NCI-H1092 treated with DMSO at 0.1 percent for 48 hours (cell line): ENCODE measurements around the gene STAT6.

ENCODE experiments used
- DNase-seq: peaks from one replicate; lab custom pipeline; 2025; lab: John Stamatoyannopoulos, UW

Gene STAT6

GRCh38 chr12:57101892-57102695 is 9.1 kb downstream of the STAT6 start:
- DNase-seq = no peak

GRCh38 chr12:57099766-57100165 is 11.4 kb downstream of the STAT6 start:
- no peak for DNase-seq

DNA sequence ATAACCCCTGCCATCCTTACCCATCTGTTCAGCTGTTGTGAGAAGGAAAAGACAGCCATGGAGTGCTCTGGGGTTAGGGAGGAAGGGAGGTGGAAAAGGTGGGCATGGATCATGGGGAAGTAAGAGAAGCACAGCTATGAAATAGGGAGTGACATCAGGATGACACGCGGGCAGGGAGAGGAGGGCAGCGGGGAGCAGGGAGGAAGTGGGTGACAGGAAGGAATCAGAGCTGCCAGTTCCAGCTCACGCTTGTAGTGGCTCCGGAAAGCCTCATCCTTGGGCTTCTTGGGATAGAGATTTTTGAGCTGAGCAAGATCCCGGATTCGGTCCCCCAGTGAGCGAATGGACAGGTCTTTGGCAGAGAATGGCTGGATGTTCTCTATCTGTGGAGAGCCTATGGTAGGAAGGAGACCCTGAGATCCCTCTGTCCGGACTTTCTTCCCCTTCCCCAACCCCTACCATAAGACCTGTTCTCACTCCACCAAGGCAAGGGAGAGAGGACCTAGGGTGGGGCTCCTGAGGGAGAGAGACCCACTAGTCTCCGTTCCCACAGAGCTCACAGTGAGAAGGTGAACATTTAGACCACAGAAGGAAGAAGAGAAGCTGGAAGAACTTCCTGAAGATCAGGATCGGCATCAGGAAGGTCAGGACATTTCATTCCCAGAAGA is 12.0 kb downstream of the STAT6 start:
- no peak for DNase-seq

DNA sequence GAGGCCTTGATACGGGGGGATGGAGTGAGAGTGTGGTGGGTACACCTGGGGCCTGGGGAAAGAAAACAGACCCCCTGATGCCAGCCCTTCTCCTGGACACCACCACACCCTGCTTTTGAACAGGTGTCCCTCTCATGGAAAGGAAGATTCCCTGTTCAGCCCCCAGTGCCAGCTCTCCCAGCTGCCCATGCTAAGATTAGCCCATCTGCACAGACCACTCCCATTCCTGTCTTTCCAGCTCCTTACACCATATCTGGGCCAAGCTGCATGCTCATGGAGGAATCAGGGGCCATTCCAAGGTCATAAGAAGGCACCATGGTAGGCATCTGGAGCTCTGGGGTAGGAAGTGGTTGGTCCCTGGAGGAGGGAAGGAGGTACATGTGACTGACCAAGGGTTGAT is 12.6 kb downstream of the STAT6 start:
- DNase-seq = no peak

GRCh38 chr12:57097554-57097835 is 13.7 kb downstream of the STAT6 start:
- DNase-seq = no peak

GRCh38 chr12:57096748-57097553 is 14.2 kb downstream of the STAT6 start:
- DNase-seq = no peak

DNA sequence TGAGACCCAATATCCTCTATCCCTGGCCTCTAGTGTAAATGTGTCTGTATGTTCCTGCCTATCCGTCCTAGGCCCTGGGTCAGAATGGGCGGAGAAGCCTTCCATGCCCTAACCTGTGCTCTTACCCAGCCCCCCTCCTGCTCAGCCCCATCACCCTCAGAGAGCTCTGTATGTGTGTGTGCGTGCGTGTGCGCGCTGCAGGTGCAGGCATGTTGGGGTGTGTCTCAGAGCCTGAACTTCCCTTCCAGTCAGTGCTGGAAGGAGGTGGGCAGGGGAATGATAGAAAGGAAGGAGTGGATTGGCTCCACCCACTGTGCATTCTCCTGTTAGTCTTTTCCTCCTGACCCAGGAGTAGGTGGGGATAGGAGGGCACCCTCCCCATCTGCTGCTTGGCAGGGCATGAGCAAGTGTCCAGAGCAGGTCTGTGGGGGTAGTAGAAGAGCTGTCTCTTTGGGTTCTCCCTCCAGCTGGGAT is 15.0 kb downstream of the STAT6 start:
- no peak for DNase-seq

GRCh38 chr12:57095440-57095839 is 15.7 kb downstream of the STAT6 start:
- no peak for DNase-seq

GRCh38 chr12:57094208-57095160 is 16.7 kb downstream of the STAT6 start:
- DNase-seq = no peak

- DNase-seq = no peak
Measured at GRCh38 chr12:57093415-57094207, 17.6 kb downstream of the STAT6 start.

GRCh38 chr12:57092876-57093414 is 18.2 kb downstream of the STAT6 start:
- no peak for DNase-seq

- DNase-seq = no peak
Measured at GRCh38 chr12:57092529-57092862, 18.7 kb downstream of the STAT6 start.

GRCh38 chr12:57091638-57092528 is 19.3 kb downstream of the STAT6 start:
- no peak for DNase-seq

DNA sequence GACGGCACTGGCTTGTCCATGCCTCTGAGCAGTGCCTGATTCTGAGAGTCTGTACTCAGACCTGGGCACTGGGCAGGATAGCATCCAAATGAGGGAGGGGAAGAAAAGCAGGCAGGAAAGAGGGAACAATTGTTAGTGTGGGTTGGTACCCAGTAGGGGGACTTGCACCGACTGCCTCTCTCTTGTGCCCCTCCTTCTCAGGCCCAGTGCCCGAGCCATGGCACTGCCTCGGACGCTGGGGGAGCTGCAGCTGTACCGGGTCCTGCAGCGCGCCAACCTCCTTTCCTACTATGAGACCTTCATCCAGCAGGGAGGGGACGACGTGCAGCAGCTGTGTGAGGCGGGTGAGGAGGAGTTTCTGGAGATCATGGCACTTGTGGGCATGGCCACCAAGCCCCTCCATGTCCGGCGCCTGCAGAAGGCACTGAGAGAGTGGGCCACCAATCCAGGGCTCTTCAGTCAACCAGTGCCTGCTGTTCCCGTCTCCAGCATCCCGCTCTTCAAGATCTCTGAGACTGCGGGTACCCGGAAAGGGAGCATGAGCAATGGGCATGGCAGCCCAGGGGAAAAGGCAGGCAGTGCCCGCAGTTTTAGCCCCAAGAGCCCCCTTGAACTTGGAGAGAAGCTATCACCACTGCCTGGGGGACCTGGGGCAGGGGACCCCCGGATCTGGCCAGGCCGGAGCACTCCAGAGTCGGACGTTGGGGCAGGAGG is 20.1 kb downstream of the STAT6 start:
- no peak for DNase-seq

GRCh38 chr12:57090490-57090889 is 20.7 kb downstream of the STAT6 start:
- no peak for DNase-seq

GRCh38 chr12:57089271-57090245 is 21.6 kb downstream of the STAT6 start:
- no peak for DNase-seq

DNA sequence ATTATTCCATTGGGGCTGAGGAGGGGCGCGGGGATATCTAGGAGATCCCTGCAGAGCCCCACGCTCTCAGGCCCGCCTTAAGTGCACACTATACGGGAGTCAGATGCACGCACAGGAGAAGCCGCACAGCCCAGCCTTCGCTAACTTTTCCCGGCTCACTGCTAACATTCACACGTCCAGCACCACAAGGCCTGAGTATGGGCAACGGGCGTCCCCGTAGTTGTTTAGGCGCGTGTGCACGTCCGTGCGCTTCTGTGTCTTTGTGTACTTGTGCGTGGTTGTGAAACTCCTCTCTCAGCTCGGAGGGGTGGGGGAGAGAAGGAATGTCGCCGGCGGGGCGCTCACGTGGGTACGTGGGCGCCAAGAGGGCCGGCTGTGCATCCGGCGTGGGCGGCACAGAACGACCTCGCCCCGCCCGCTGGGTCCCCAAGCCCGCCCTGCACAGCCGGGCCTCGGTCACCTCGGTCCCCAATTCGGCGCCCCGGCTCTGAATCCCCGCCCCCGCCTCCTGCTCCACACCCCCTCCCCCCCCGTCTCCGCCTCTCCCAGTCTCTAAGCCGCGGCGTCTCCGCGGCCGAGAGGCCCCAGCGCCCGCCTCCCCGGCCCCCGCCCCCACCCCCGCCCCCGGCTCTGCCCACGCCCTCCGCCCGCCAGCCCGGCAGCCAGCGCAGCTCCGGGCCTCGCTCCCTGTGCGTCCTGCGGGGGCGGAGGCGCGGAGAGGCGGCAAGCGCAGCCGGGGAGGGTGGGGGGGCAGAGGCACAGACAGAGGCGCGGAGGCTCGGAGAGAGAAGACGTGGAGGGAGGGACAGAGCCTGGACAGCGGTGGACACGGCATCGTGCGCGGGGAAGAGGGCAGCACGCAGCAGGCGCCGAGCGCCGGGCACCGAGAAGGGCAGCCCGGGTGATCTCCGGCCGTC is 22.6 kb downstream of the STAT6 start, which contains the start of gene NAB2:
Gene NAB2, plus strand, starts transcription at position 761 of the 917 bp plus-strand sequence. CDS start 158 bp downstream, outside the sequence.
- DNase-seq = peak; percentile 58
